ACC112 (cell line): ENCODE measurements around the gene NDUFB1.

Experiments
- H2AFZ ChIP-seq: fragments of 200-600 bp; sonication (generic); one replicate; pipeline ENCODE4 v1.6.0; 2017; ENCODE audit warnings: antibody characterized with exemption, low read length; ENCODE audit not compliant: unreplicated experiment
- H3K27ac ChIP-seq: fragments of 200-600 bp; sonication (generic); 2 replicates; pipeline ENCODE4 v1.5.1; 2014; ENCODE audit warnings: low read depth, mild to moderate bottlenecking, antibody characterized with exemption, low read length, moderate library complexity
- H3K27me3 ChIP-seq: fragments of 200-600 bp; sonication (generic); 2 replicates; pipeline ENCODE4 v1.6.1; 2014; ENCODE audit warnings: mild to moderate bottlenecking, antibody characterized with exemption, low read length, moderate library complexity, mixed read lengths; ENCODE audit not compliant: insufficient read depth
- H3K36me3 ChIP-seq: fragments of 200-600 bp; sonication (generic); 2 replicates; pipeline ENCODE4 v1.6.1; 2016; ENCODE audit warnings: mild to moderate bottlenecking, antibody characterized with exemption, low read length, moderate library complexity, mixed read lengths; ENCODE audit not compliant: insufficient read depth
- H3K4me1 ChIP-seq: fragments of 200-600 bp; sonication (generic); one replicate; pipeline ENCODE4 v1.6.1; 2016; ENCODE audit warnings: low read length, mixed read lengths; ENCODE audit not compliant: insufficient read depth, unreplicated experiment, control insufficient read depth
- H3K4me3 ChIP-seq: fragments of 200-600 bp; sonication (generic); 2 replicates; pipeline ENCODE4 v1.5.1; 2014; ENCODE audit warnings: mild to moderate bottlenecking, low read depth, low read length
- H3K79me2 ChIP-seq: fragments of 200-600 bp; sonication (generic); one replicate; pipeline ENCODE4 v1.6.0; 2016; ENCODE audit warnings: low read length; ENCODE audit not compliant: control insufficient read depth, unreplicated experiment, insufficient read depth

Gene NDUFB1

GRCh38 chr14:92121670-92122350 is at the start of gene NDUFB1, which contains the start of gene CPSF2:
TSS of gene NDUFB1 (minus strand) at chr14:92121706. CDS start at chr14:92117637, 4,069 bp downstream.
TSS of gene CPSF2 (plus strand) at chr14:92121969. CDS start at chr14:92130985, 9,016 bp downstream.
- Histone ChIP-seq H3K27me3 (no peaks in the 10 kb centered on the region), H3K4me1 (peaks cover 30% of the 10 kb centered on the region), H3K79me2 (peaks cover 59% of the 10 kb centered on the region), H3K4me3 (peak within 1 kb of the TSS; percentile 97), H3K36me3 (peaks cover 24% of the 10 kb centered on the region), H3K27ac (peak within 1 kb of the TSS; percentile 89), H2AFZ (peak within 1 kb of the TSS; percentile 92)

- Histone ChIP-seq H3K36me3 (peaks cover 57% of the 10 kb centered on the region), H2AFZ (no peak overlapping the region), H3K4me1 (peaks cover 11% of the 10 kb centered on the region), H3K4me3 (no peak overlapping the region), H3K27me3 (no peaks in the 10 kb centered on the region), H3K79me2 (no peaks in the 10 kb centered on the region), H3K27ac (no peak overlapping the region)
These were observed 43.5 kb upstream of the NDUFB1 start for GRCh38 chr14:92164958-92165357.

- Histone ChIP-seq H3K36me3 (peaks cover 55% of the 10 kb centered on the region), H3K27me3 (no peaks in the 10 kb centered on the region), H3K4me3 (no peak overlapping the region), H3K4me1 (peaks cover 11% of the 10 kb centered on the region), H3K79me2 (no peaks in the 10 kb centered on the region), H3K27ac (no peak overlapping the region), H2AFZ (no peak overlapping the region)
These were observed 40.0 kb upstream of the NDUFB1 start for GRCh38 chr14:92161521-92161920.

- Histone ChIP-seq H2AFZ (no peak overlapping the region), H3K27me3 (no peaks in the 10 kb centered on the region), H3K27ac (peak overlapping the region; percentile 69), H3K36me3 (peaks cover 58% of the 10 kb centered on the region), H3K79me2 (no peaks in the 10 kb centered on the region), H3K4me3 (no peak overlapping the region), H3K4me1 (peaks cover 11% of the 10 kb centered on the region)
These were observed 39.1 kb upstream of the NDUFB1 start for GRCh38 chr14:92160619-92161018.

GRCh38 chr14:92154283-92154942 is 32.9 kb upstream of the NDUFB1 start:
- Histone ChIP-seq H3K27me3 (no peaks in the 10 kb centered on the region), H3K4me3 (no peak overlapping the region), H3K36me3 (peaks cover 29% of the 10 kb centered on the region), H3K27ac (peak overlapping the region; percentile 44), H2AFZ (no peak overlapping the region), H3K4me1 (peaks cover 17% of the 10 kb centered on the region), H3K79me2 (no peaks in the 10 kb centered on the region)

- Histone ChIP-seq H2AFZ (no peak overlapping the region), H3K36me3 (peaks cover 33% of the 10 kb centered on the region), H3K4me1 (peaks cover 17% of the 10 kb centered on the region), H3K27ac (peak overlapping the region; percentile 44; the same call in 1 of the 2 replicates), H3K4me3 (no peak overlapping the region), H3K79me2 (no peaks in the 10 kb centered on the region), H3K27me3 (no peaks in the 10 kb centered on the region)
These were observed 32.1 kb upstream of the NDUFB1 start for GRCh38 chr14:92153581-92153980.

- Histone ChIP-seq H3K79me2 (no peaks in the 10 kb centered on the region), H3K4me3 (no peak overlapping the region), H3K36me3 (peaks cover 55% of the 10 kb centered on the region), H2AFZ (no peak overlapping the region), H3K27me3 (no peaks in the 10 kb centered on the region), H3K27ac (peak overlapping the region; percentile 46; the same call in 1 of the 2 replicates), H3K4me1 (peaks cover 14% of the 10 kb centered on the region)
These were observed 23.2 kb upstream of the NDUFB1 start for GRCh38 chr14:92144708-92145107.

GRCh38 chr14:92143962-92144361 is 22.5 kb upstream of the NDUFB1 start:
- H3K27me3 ChIP-seq = no peaks in the 10 kb centered on the region
- no peak overlapping the region for H3K4me3 ChIP-seq
- no peak overlapping the region for H2AFZ ChIP-seq
- H3K79me2 ChIP-seq = no peaks in the 10 kb centered on the region
- H3K27ac ChIP-seq = peak overlapping the region; percentile 46; the same call in 1 of the 2 replicates
- H3K4me1 ChIP-seq = peaks cover 14% of the 10 kb centered on the region
- H3K36me3 ChIP-seq = peaks cover 52% of the 10 kb centered on the region

GRCh38 chr14:92143309-92143708 is 21.8 kb upstream of the NDUFB1 start:
- H2AFZ ChIP-seq = no peak overlapping the region
- peaks cover 51% of the 10 kb centered on the region for H3K36me3 ChIP-seq
- H3K27ac ChIP-seq = no peak overlapping the region
- no peak overlapping the region for H3K4me3 ChIP-seq
- H3K27me3 ChIP-seq = no peaks in the 10 kb centered on the region
- H3K4me1 ChIP-seq = peaks cover 14% of the 10 kb centered on the region
- no peaks in the 10 kb centered on the region for H3K79me2 ChIP-seq

GRCh38 chr14:92135269-92135668 is 13.8 kb upstream of the NDUFB1 start:
- Histone ChIP-seq H3K4me3 (no peak overlapping the region), H3K36me3 (peaks cover 27% of the 10 kb centered on the region), H2AFZ (no peak overlapping the region), H3K4me1 (no peaks in the 10 kb centered on the region), H3K79me2 (no peaks in the 10 kb centered on the region), H3K27me3 (no peaks in the 10 kb centered on the region), H3K27ac (no peak overlapping the region)

- Histone ChIP-seq H3K27ac (no peak overlapping the region), H2AFZ (no peak overlapping the region), H3K4me3 (no peak overlapping the region), H3K27me3 (no peaks in the 10 kb centered on the region), H3K4me1 (no peaks in the 10 kb centered on the region), H3K79me2 (no peaks in the 10 kb centered on the region), H3K36me3 (peaks cover 27% of the 10 kb centered on the region)
These were observed 12.9 kb upstream of the NDUFB1 start for GRCh38 chr14:92134456-92134855.
